Measurements from ENCODE around the gene C6orf141. TPM values are rescaled to one million over a fixed set of nuclear protein-coding genes. Genes with fewer than 3 reads are reported as not detected.

The C6orf141 gene
- total RNA-seq, 1 donor from 2014 or later, result 0.77 TPM

GRCh38 chr6:49565261-49565660 is 14.8 kb downstream of the C6orf141 start:
- H3K27me3 Mint-ChIP-seq (ENCODE audit: unreplicated experiment), result peaks cover 3% of the 10 kb centered on the region
- no peak overlapping the region for H3K4me3 Mint-ChIP-seq (ENCODE audit: unreplicated experiment)
- no peak for DNase-seq (ENCODE audit: low spot score)
- TF ChIP-seq, protein P1, sequence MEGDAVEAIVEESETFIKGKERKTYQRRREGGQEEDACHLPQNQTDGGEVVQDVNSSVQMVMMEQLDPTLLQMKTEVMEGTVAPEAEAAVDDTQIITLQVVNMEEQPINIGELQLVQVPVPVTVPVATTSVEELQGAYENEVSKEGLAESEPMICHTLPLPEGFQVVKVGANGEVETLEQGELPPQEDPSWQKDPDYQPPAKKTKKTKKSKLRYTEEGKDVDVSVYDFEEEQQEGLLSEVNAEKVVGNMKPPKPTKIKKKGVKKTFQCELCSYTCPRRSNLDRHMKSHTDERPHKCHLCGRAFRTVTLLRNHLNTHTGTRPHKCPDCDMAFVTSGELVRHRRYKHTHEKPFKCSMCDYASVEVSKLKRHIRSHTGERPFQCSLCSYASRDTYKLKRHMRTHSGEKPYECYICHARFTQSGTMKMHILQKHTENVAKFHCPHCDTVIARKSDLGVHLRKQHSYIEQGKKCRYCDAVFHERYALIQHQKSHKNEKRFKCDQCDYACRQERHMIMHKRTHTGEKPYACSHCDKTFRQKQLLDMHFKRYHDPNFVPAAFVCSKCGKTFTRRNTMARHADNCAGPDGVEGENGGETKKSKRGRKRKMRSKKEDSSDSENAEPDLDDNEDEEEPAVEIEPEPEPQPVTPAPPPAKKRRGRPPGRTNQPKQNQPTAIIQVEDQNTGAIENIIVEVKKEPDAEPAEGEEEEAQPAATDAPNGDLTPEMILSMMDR (IDR thresholded peaks at IDR 0.05; ENCODE audit: unreplicated experiment), result no peak
- H3K4me1 Mint-ChIP-seq (ENCODE audit: unreplicated experiment), result peaks cover 12% of the 10 kb centered on the region
- no peak overlapping the region for H3K27ac Mint-ChIP-seq (ENCODE audit: unreplicated experiment)
- H3K9me3 Mint-ChIP-seq (ENCODE audit: unreplicated experiment), result no peaks in the 10 kb centered on the region
- peaks cover 5% of the 10 kb centered on the region for H3K36me3 Mint-ChIP-seq (ENCODE audit: low read depth, unreplicated experiment)

- H3K27ac Mint-ChIP-seq (ENCODE audit: unreplicated experiment), result no peak overlapping the region
- no peak overlapping the region for H3K4me3 Mint-ChIP-seq (ENCODE audit: unreplicated experiment)
- peaks cover 3% of the 10 kb centered on the region for H3K27me3 Mint-ChIP-seq (ENCODE audit: unreplicated experiment)
- peaks cover 5% of the 10 kb centered on the region for H3K36me3 Mint-ChIP-seq (ENCODE audit: low read depth, unreplicated experiment)
- no peaks in the 10 kb centered on the region for H3K9me3 Mint-ChIP-seq (ENCODE audit: unreplicated experiment)
- TF ChIP-seq, protein P1 (IDR thresholded peaks at IDR 0.05; ENCODE audit: unreplicated experiment), result no peak
- DNase-seq (ENCODE audit: low spot score), result no peak
- H3K4me1 Mint-ChIP-seq (ENCODE audit: unreplicated experiment), result peaks cover 16% of the 10 kb centered on the region
Observed at GRCh38 chr6:49565855-49566254, 15.4 kb downstream of the C6orf141 start.

GRCh38 chr6:49570474-49571079 is 20.1 kb downstream of the C6orf141 start:
- Mint-ChIP-seq H3K36me3 (ENCODE audit: low read depth, unreplicated experiment) (no peaks in the 10 kb centered on the region), H3K27me3 (ENCODE audit: unreplicated experiment) (peaks cover 3% of the 10 kb centered on the region), H3K27ac (ENCODE audit: unreplicated experiment) (no peak overlapping the region), H3K4me1 (ENCODE audit: unreplicated experiment) (peaks cover 13% of the 10 kb centered on the region), H3K9me3 (ENCODE audit: unreplicated experiment) (no peaks in the 10 kb centered on the region), H3K4me3 (ENCODE audit: unreplicated experiment) (no peak overlapping the region)
- no peak for DNase-seq (ENCODE audit: low spot score)
- TF ChIP-seq, protein P1 (IDR thresholded peaks at IDR 0.05; ENCODE audit: unreplicated experiment), result no peak

- no peak overlapping the region for H3K27ac Mint-ChIP-seq (ENCODE audit: unreplicated experiment)
- H3K4me3 Mint-ChIP-seq (ENCODE audit: unreplicated experiment), result no peak overlapping the region
- no peaks in the 10 kb centered on the region for H3K9me3 Mint-ChIP-seq (ENCODE audit: unreplicated experiment)
- H3K27me3 Mint-ChIP-seq (ENCODE audit: unreplicated experiment), result no peaks in the 10 kb centered on the region
- H3K36me3 Mint-ChIP-seq (ENCODE audit: low read depth, unreplicated experiment), result no peaks in the 10 kb centered on the region
- H3K4me1 Mint-ChIP-seq (ENCODE audit: unreplicated experiment), result no peaks in the 10 kb centered on the region
- no peak for DNase-seq (ENCODE audit: low spot score)
- TF ChIP-seq, protein P1 (IDR thresholded peaks at IDR 0.05; ENCODE audit: unreplicated experiment), result no peak
Observed at GRCh38 chr6:49576618-49577017, 26.1 kb downstream of the C6orf141 start.

DNA sequence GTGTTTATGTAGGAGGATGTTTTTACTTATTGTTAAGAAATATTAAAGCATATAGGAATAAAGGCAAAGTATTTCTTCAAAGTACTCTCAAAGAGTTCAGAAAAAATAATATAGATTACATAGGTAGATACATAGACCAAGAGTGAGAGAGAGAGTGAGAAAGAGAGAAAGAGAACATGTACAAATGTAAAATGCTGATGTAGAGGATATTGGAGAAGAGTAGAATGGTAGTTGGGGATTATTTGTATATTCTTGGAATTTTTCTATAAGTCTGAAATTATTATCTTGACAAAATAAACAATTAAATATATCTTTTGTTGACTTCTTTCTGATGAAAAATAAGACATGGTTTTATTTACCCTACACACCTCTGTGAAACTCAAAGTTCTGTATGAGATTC is 29.2 kb downstream of the C6orf141 start:
- no peak for DNase-seq (ENCODE audit: low spot score)
- Mint-ChIP-seq H3K36me3 (ENCODE audit: low read depth, unreplicated experiment) (no peaks in the 10 kb centered on the region), H3K27me3 (ENCODE audit: unreplicated experiment) (no peaks in the 10 kb centered on the region), H3K9me3 (ENCODE audit: unreplicated experiment) (no peaks in the 10 kb centered on the region), H3K27ac (ENCODE audit: unreplicated experiment) (no peak overlapping the region), H3K4me1 (ENCODE audit: unreplicated experiment) (no peaks in the 10 kb centered on the region), H3K4me3 (ENCODE audit: unreplicated experiment) (no peak overlapping the region)
- TF ChIP-seq, protein P1 (IDR thresholded peaks at IDR 0.05; ENCODE audit: unreplicated experiment), result no peak
